Stimulated activated naive CD8-positive, alpha-beta T cell treated with anti-CD3 and anti-CD28 coated beads, Interleukin-15, amount 100 ng/mL, for 72 hours (primary cell): ENCODE data around the gene CRCP.

ENCODE experiments used
- ATAC-seq: fragments of 150-1000 bp; cut with Tn5 transposase; 2 replicates; pipeline ENCODE4 v1.10.0; 2021; ENCODE audit warnings: mild to moderate bottlenecking, moderate library complexity
- DNase-seq, 2 donors: peaks; one replicate each; pipeline ENCODE4 v3.0.0; 2021 to 2022
- H3K27ac Mint-ChIP-seq, 2 donors: one replicate each; pipeline ENCODE4 v1.8.0; 2022; ENCODE audit warnings: mild to moderate bottlenecking in 2 of 2, mixed read lengths in 2 of 2, moderate library complexity in 2 of 2
- H3K27me3 Mint-ChIP-seq: one replicate; pipeline ENCODE4 v1.8.0; 2022; ENCODE audit warnings: mixed read lengths
- H3K4me1 Mint-ChIP-seq: one replicate; pipeline ENCODE4 v1.8.0; 2022; ENCODE audit warnings: mild to moderate bottlenecking, mixed read lengths
- H3K4me3 Mint-ChIP-seq, 2 donors: one replicate each; pipeline ENCODE4 v1.8.0; 2022; ENCODE audit warnings: mild to moderate bottlenecking in 2 of 2, mixed read lengths in 2 of 2, moderate library complexity in 1 of 2
- H3K9me3 Mint-ChIP-seq, 2 donors: one replicate each; pipeline ENCODE4 v1.8.0; 2022; ENCODE audit warnings: mixed read lengths in 2 of 2

The CRCP gene

DNA sequence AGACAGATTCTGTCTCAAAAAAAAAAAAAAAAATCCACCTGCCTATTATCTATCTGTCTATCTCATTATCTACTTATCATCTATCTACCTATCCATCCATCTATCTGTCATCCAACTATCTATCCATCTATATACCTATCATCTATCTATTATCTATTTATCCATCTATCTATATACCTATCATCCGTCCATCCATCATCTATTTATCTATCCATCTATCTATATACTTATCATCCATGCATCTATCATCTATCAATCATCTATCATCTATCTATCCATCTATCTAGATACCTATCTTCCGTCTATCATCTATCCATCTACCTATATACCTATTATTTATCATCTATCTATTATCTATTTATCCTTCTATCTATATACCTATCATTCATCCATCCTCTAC lies 74.0 kb downstream of the CRCP start:
- DNase-seq (no peak), ATAC-seq (no peak)
- Mint-ChIP-seq H3K9me3 (no peaks in the 10 kb centered on the region), H3K27me3 (no peaks in the 10 kb centered on the region), H3K27ac (no peak overlapping the region), H3K4me1 (no peaks in the 10 kb centered on the region), H3K4me3 (no peak overlapping the region)

DNA sequence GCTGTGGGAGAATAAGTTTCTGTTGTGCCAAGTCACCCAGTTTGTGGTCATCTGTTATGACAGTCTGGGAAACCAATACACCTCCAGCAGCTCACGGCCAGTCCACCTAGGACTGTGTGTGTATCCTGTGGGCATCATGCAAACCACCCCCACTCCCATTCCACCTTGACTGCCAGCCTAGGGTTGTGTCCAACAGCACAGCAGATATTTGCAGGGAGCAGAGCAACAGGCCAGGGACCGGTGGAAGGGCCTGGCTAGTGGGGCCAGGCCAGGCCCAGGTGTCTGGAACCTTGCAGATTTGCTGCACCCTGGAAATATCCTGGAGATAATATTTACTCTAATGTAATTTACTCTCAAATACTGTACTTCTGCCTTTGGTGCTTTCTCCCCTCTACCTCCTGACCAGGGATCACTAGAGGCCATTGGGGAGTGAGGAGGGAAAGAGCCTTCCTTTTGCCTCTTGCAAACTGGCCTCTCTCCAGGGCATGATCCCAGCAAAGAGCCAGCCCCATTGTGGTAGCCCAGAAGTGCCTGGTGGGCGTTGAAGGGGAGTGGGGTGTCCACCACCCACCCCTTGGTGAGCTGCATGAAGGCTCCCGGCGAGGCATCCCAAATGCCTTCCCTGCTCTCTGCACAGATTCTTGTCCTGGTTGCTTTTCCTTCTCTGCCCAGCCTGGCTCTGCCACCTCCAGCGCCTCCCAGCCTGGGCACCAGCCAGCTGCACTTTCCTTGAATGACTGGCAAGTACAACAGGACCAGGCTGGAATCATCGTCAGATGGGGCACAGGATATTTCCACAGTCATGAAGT lies 75.3 kb downstream of the CRCP start:
- H3K4me1 Mint-ChIP-seq: no peaks in the 10 kb centered on the region
- no peaks in the 10 kb centered on the region for H3K27me3 Mint-ChIP-seq
- H3K27ac Mint-ChIP-seq: no peak overlapping the region
- H3K4me3 Mint-ChIP-seq: no peak overlapping the region
- DNase-seq (no peak), ATAC-seq (no peak)
- no peaks in the 10 kb centered on the region for H3K9me3 Mint-ChIP-seq

DNA sequence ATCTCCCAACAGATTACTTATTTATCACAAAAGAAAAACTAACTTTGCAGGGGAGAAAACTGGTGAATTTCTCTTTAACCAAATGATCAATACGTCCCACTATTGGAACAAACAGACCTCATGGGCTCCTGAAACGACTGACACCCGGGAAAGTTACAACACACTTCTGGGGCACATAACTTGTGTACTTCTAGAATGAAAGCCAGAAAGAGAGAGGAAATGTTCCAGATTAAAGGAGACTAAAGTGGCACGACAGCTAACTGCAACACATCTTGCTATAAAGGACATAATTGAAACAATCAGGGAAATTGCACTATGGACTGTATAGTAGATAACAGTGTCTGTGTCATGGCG lies 75.8 kb downstream of the CRCP start:
- Mint-ChIP-seq H3K27me3 (no peaks in the 10 kb centered on the region), H3K9me3 (no peaks in the 10 kb centered on the region), H3K4me3 (no peak overlapping the region), H3K27ac (no peak overlapping the region), H3K4me1 (no peaks in the 10 kb centered on the region)
- DNase-seq (no peak), ATAC-seq (no peak)

DNA sequence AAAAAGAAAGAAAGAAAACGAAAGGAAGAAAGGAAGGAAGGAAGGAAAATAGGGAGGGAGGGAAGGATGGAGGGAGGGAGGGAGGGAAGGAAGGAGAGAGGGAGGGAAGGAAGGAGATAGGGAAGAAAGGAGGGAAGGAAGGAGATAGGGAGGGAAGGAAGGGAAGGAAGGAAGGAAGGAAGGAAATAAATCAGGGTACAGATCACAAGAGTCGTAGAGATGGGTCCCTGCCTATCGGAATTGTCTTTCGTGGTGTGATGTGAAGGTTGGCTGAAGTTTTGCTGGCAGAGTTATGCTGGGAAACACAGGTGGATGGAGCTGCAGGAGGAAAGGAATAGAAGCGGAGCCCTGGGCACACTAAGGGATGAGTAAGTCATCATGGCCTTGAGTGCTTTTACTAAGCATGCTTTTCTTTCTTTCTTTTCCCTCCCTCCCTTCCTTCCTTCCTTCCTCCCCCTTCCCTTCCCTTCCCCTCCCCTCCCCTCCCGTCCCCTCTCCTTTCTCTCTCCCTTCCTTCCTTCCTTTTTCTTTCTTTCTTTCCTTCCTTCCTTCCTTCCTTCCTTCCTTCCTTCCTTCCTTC lies 78.6 kb downstream of the CRCP start:
- Mint-ChIP-seq H3K4me3 (no peak overlapping the region), H3K27me3 (no peaks in the 10 kb centered on the region), H3K27ac (peak overlapping the region in 1 of 2 donors; percentile 45), H3K9me3 (no peaks in the 10 kb centered on the region), H3K4me1 (no peaks in the 10 kb centered on the region)
- no peak for ATAC-seq
- DNase-seq: no peak

DNA sequence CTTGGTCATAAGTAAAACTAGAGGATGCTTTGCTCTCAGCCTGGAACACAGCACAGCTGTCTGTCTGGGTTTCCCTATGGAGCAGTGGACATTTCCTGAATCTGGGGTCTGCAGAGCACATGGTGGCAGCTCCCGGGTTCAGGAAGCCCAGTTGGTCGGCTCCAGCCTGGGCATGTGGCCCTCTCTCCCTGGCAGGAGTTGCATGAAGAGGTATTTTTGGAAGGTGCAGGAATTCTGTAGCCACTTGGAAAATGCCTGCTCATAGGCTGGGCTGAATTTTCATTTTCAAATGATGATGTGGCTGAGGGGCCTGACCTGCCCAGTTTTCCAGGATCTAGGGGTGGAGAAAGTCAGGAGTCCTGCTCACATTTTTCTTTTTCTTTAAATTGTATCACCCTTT lies 83.8 kb downstream of the CRCP start:
- Mint-ChIP-seq H3K9me3 (no peaks in the 10 kb centered on the region), H3K27me3 (peaks cover 9% of the 10 kb centered on the region), H3K4me3 (no peak overlapping the region), H3K27ac (no peak overlapping the region), H3K4me1 (peaks cover 9% of the 10 kb centered on the region)
- no peak for ATAC-seq
- no peak for DNase-seq

DNA sequence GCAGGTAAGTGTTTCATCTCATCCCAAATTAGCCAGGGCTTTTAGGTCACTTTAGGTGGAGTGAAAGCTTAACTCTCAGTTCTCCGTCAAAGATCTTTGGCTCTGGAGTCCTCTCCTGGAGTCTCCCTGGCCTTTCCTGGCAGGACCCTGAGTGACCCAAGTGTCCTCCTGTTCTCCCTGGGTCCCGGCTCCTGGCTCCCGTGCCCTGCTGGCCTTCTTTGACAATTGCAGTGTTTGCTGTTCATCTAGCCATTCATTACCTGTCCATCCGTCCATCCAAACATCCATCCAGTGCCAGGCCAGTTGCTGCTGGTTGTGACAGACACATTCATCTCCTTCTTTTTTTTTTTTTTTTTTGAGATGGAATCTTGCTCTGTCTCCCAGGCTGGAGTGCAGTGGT lies 84.3 kb downstream of the CRCP start:
- Mint-ChIP-seq H3K9me3 (no peaks in the 10 kb centered on the region), H3K4me1 (peaks cover 9% of the 10 kb centered on the region), H3K27ac (no peak overlapping the region), H3K27me3 (peaks cover 9% of the 10 kb centered on the region), H3K4me3 (no peak overlapping the region)
- ATAC-seq (no peak), DNase-seq (no peak)

DNA sequence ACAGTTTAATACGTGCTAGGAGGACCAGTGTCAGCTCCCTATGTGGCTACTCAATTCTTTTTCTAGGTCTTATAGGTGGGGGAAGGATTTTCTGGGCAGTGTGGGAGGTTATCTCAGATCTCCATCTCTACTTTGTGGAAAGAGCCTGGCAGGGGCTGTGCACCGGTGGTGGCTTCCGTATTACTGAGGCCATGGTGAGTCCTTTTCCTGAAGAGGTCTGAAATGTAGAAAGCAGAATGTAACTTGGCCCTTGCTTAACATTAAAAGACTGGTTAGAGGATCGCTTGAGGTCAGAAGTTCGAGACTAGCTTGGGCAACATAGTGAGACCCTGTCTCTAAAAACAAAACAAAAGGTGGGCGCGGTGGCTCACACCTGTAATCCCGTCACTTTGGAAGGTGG lies 87.8 kb downstream of the CRCP start:
- DNase-seq (no peak), ATAC-seq (no peak)
- H3K9me3 Mint-ChIP-seq: no peaks in the 10 kb centered on the region
- peak overlapping the region in 1 of 2 donors; percentile 86 for H3K27ac Mint-ChIP-seq
- H3K4me1 Mint-ChIP-seq: peaks cover 30% of the 10 kb centered on the region
- H3K4me3 Mint-ChIP-seq: peak overlapping the region in 1 of 2 donors; percentile 32
- H3K27me3 Mint-ChIP-seq: peaks cover 9% of the 10 kb centered on the region
